HL-60 (cell line): ENCODE measurements around the gene RIN2.

Experiments
- DNase-seq, 2 experiments: peaks; one replicate each; pipeline ENCODE4 v3.0.0-alpha.2; 2010 to 2020; ENCODE audit warnings: low read depth in 1 of 2, low spot score in 1 of 2
- H3K27ac ChIP-seq: fragments of 250-450 bp; sonication (Bioruptor Pico); replicated peaks from 2 replicates; pipeline ENCODE4 v1.5.1; 2020; ENCODE audit warnings: mild to moderate bottlenecking, moderate library complexity
- H3K27me3 ChIP-seq: fragments of 250-450 bp; sonication (Bioruptor Pico); 2 replicates; pipeline ENCODE4 v1.5.1; 2021; ENCODE audit warnings: mild to moderate bottlenecking, moderate library complexity; ENCODE audit not compliant: insufficient read depth, poor library complexity, severe bottlenecking
- H3K4me3 ChIP-seq: replicated peaks from 2 replicates; pipeline ENCODE4 v1.5.1; 2011; ENCODE audit warnings: mild to moderate bottlenecking, control low read depth, low read length; ENCODE audit not compliant: insufficient read depth
- GABPA ChIP-seq: IDR thresholded peaks from 2 replicates; pipeline ENCODE4 v1.6.1; 2012; ENCODE audit warnings: low read depth
- POLR2AphosphoS5 ChIP-seq: IDR thresholded peaks from 2 replicates; pipeline ENCODE4 v1.6.1; 2012; ENCODE audit warnings: low read depth
- SPI1 ChIP-seq: IDR thresholded peaks from 2 replicates; pipeline ENCODE4 v1.6.1; 2012; ENCODE audit warnings: low read depth, mild to moderate bottlenecking, borderline replicate concordance
- TF ChIP-seq, protein P1 (sequence below): IDR thresholded peaks from one replicate; pipeline ENCODE4 v1.5.1; 2011; ENCODE audit warnings: low read length, control low read depth, inconsistent platforms; ENCODE audit not compliant: insufficient read depth
- TF ChIP-seq, protein P2 (sequence below): IDR thresholded peaks from 2 replicates; pipeline ENCODE4 v1.6.1; 2012; ENCODE audit warnings: low read depth; ENCODE audit not compliant: insufficient replicate concordance

RIN2 gene

DNA sequence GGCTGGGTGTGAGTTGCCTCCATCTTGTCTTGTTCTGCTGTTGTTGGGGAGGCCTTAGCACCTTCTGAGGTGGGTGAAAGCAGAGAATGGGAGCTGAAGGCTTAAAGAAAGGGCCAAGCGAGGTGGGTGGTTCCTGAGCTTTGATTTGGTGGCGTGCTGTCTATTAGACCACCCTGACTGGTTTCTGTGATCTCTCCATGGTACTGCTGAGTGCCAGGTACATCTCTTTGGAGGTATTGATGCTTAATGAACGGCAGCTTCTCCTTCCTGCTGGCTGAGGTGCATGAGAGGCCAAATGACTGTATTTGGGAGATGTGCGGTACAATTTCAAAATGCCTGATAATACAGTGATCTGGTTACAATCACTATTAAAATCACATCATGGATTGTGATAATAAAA, 15.4 kb downstream of the RIN2 start:
- peaks cover 2% of the 10 kb centered on the region for H3K27me3 ChIP-seq
- DNase-seq = no peak
- no peak overlapping the region for H3K27ac ChIP-seq
- no peak for TF ChIP-seq POLR2AphosphoS5
- TF ChIP-seq, protein P1, sequence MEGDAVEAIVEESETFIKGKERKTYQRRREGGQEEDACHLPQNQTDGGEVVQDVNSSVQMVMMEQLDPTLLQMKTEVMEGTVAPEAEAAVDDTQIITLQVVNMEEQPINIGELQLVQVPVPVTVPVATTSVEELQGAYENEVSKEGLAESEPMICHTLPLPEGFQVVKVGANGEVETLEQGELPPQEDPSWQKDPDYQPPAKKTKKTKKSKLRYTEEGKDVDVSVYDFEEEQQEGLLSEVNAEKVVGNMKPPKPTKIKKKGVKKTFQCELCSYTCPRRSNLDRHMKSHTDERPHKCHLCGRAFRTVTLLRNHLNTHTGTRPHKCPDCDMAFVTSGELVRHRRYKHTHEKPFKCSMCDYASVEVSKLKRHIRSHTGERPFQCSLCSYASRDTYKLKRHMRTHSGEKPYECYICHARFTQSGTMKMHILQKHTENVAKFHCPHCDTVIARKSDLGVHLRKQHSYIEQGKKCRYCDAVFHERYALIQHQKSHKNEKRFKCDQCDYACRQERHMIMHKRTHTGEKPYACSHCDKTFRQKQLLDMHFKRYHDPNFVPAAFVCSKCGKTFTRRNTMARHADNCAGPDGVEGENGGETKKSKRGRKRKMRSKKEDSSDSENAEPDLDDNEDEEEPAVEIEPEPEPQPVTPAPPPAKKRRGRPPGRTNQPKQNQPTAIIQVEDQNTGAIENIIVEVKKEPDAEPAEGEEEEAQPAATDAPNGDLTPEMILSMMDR = no peak
- H3K4me3 ChIP-seq = no peak overlapping the region

DNA sequence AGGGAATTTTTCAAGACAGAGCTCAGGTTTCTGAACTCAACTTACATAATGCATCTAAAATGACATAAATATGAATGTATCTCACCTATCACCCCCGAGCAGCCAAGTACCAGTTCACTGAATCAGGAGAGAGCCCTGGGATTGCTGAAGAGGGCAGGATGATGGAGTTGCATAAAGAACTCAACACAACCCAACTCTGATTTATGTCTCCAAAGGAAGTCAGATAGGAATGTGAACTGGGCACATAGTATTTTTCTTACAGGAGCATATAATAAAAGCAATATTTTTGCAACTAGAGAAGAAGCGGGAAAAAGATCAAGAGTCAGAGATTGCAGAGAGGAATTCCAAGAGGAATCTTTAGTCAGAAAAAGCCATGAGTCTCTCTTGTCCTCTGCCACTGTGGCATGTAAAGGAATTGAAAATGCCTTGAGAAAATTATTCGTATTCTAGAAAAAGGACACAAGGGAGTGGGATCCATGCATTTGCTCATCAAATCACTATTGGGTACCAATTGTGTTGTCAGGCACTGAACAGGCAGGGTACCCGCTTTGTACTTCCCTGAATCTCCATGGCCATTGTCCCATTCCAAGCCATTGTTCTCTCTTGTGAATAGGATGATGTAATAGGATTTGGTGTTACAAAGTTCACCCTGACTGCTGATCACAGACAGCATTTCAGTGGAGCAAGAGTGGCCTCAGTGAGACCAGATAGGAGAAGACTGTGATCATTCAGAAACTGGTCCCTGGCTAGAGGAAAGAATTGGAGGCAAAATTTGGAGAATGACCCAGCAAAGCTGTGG, 16.3 kb downstream of the RIN2 start:
- no peak overlapping the region for H3K27ac ChIP-seq
- DNase-seq = no peak
- TF ChIP-seq POLR2AphosphoS5 (no peak), GABPA (no peak), SPI1 (no peak)
- TF ChIP-seq, protein P1 = no peak
- TF ChIP-seq, protein P2, sequence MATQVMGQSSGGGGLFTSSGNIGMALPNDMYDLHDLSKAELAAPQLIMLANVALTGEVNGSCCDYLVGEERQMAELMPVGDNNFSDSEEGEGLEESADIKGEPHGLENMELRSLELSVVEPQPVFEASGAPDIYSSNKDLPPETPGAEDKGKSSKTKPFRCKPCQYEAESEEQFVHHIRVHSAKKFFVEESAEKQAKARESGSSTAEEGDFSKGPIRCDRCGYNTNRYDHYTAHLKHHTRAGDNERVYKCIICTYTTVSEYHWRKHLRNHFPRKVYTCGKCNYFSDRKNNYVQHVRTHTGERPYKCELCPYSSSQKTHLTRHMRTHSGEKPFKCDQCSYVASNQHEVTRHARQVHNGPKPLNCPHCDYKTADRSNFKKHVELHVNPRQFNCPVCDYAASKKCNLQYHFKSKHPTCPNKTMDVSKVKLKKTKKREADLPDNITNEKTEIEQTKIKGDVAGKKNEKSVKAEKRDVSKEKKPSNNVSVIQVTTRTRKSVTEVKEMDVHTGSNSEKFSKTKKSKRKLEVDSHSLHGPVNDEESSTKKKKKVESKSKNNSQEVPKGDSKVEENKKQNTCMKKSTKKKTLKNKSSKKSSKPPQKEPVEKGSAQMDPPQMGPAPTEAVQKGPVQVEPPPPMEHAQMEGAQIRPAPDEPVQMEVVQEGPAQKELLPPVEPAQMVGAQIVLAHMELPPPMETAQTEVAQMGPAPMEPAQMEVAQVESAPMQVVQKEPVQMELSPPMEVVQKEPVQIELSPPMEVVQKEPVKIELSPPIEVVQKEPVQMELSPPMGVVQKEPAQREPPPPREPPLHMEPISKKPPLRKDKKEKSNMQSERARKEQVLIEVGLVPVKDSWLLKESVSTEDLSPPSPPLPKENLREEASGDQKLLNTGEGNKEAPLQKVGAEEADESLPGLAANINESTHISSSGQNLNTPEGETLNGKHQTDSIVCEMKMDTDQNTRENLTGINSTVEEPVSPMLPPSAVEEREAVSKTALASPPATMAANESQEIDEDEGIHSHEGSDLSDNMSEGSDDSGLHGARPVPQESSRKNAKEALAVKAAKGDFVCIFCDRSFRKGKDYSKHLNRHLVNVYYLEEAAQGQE = no peak
- no peak overlapping the region for H3K4me3 ChIP-seq
- H3K27me3 ChIP-seq = peaks cover 2% of the 10 kb centered on the region

DNA sequence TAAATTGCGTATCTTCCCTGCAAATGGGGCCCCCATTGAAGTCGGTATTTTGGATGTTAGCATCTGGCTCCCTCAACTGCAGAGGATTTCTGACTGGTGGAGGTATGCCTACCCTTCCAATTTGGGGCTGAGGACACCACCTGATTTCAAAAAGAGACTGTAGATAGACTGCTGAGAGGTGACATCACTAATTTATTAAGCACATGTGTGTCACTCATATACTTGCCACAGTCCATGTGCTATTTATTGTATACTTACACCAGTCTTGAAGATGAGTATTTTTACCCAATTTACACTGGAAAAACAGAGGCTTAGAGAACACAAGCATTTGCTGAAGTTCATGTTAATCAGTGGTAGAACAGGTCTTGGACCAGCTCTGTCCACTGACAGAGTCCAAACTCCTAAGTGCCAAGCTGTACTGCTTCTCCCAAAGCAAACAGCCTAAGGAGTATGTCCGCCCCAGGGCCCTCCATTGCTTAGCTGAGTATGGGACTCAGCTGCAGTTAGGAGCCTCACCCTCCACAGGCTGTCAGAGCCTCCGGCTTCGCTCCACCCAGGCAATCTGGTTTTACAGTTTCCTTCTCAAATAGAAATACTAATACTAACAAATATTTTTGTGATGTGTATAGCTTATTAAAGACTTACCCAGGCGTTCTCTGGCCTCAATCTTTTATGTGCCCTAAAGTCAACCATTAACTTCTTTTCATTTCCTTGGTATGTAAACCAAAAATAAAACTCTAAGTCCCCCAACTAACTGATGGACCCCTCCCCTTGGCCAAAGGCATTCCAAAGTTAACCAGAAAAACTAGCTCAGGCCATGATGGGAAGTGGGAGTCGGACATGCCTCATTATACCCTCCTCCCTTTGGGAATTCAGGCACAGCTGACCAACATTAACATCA, 17.5 kb downstream of the RIN2 start:
- H3K4me3 ChIP-seq = no peak overlapping the region
- no peak overlapping the region for H3K27ac ChIP-seq
- TF ChIP-seq, protein P1 = no peak
- no peak for TF ChIP-seq POLR2AphosphoS5
- no peak for TF ChIP-seq GABPA
- TF ChIP-seq, protein P2 = no peak
- no peak for TF ChIP-seq SPI1
- H3K27me3 ChIP-seq = no peaks in the 10 kb centered on the region
- DNase-seq = no peak
